GM18519 (cell line): ENCODE measurements around the gene TMPRSS9.
"Not testable (repeated sequence)": the region's sequence is repeated elsewhere in the genome, so short reads cannot be mapped to it uniquely, and the experiment has no call there.

Experiments used
- ATAC-seq: cut with Tn5 transposase; IDR thresholded peaks from one replicate; pipeline ENCODE4 v1.9.1; 2021; ENCODE audit warnings: mild to moderate bottlenecking, moderate library complexity; ENCODE audit not compliant: unreplicated experiment, low FRiP score

Gene TMPRSS9

DNA sequence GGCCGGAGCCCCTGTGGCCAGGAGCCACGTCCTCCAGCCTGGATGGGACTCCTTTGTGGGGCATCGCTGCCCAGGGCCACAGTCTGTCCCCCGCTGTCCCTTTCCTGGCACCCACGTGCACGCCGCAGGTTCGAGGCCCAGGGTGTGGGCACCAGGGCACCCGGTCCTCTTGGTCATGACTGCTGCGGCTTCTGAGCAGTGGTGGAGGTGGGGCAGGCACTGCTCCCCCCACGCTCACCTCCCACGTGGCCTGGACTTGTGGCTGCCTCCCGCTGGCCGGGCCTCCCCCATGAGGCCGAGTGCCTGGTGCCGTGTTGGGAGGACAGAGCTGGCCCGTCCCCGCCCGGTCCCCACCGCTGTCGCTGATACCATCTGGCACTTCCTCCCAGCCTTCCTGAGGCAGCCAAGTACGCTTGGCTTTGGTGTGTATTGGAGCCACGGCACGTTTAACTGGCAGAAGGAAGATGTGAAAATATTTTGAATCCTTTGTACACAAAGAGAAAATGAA lies 18.8 kb upstream of the TMPRSS9 start:
- ATAC-seq: no peak

DNA sequence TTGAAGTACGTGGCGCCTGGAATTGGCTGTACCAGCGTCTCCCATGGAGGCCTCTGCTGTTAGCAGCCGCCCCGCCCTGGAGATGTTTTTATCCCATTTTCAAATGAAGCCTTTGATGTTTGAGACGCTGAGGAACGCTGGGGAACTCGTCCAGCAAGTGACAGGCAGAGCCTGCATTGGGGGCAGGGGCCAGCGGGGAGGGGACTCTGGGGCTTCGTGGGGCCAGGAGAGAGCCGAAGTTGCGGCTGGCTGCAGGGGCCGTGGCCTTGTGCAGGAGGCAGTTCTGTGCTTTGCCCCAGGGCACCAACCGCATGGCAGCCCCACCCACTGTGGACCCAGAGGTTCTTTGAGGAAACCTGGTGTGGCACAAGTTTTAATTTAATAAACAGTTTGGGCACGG lies 18.1 kb upstream of the TMPRSS9 start:
- no peak for ATAC-seq

DNA sequence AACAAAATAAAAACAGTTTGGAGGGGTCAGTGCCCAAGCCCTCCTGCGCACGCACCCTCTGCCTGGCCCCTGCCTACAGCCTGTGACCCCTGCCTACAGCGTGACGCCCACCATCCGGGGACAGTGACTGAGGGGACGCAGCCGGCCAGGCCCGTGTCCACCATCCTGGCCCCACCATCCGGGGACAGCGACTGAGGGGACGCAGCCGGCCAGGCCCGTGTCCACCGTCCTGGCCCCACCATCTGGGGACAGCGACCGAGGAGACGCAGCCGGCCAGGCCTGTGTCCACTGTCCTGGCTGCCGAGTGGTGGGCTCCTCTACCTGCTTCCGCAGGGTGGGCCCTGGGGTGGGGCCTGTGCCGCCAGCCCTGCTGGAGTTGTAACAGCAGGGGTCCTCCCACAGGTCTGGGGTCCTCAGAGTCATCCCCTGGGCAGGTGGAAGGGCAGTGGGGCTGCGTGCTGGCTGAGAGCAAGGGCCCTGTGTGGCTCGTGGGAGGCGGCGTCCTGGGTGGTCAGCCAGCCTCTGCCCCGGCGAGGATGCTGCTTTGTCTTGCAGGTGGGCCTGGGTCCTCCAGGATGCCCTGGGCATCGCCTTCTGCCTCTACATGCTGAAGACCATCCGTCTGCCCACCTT lies 17.3 kb upstream of the TMPRSS9 start:
- ATAC-seq: no peak

DNA sequence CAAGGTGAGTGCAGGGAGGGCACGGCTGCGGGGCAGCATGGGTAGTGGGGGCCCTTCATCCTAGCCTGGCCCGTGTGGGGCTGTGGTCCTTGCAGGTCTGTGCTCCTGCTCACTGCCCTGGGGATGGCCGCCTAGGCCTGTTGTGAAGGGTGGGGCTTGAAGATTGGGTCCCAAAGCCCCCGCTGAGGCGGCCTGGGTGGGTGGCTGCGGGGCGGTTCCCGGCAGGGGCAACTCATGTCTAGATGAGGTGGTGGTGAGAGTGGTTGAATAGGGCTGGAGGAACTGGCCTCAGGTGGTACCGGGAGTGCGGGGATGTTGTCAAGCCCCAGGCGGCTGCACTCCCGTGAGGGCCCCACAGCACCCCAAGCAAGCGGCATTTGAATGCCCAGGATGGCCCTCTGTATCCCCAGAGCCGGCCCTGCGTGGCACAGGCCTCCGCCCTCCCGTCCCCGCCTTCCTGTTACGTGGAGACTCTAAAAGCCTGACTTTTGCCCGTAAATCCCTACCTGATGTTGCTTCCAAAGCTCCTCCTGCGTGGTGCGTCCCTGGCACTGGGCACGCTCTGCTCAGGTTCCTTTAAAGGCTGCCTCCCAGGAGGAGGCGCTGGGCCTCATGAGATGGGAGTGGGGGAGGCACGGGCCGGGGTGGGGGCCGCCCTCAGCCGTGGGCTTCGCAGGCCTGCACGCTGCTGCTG lies 16.6 kb upstream of the TMPRSS9 start:
- ATAC-seq: no peak

DNA sequence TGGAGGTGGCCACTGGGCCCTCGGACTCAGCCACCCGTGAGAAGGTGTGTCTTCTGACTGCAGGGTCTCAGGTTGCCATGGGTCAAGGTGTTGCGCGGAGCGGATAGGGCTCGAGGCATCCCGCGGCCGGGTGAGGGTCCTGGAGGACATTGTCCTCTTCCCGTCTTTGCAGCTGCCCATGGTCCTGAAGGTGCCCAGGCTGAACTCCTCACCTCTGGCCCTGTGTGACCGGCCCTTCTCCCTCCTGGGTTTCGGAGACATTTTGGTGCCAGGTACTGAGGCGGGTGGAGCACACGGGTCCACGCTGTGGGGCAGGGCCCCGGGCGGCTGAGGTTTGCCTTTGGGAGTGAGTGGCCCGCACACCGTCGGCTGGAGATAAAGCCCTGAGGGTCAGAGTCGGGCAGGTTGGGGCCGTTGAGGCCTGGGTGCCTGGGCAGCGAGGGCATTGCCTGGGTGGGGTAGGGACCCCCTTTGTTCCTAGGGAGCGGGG lies 15.6 kb upstream of the TMPRSS9 start:
- ATAC-seq: no peak

DNA sequence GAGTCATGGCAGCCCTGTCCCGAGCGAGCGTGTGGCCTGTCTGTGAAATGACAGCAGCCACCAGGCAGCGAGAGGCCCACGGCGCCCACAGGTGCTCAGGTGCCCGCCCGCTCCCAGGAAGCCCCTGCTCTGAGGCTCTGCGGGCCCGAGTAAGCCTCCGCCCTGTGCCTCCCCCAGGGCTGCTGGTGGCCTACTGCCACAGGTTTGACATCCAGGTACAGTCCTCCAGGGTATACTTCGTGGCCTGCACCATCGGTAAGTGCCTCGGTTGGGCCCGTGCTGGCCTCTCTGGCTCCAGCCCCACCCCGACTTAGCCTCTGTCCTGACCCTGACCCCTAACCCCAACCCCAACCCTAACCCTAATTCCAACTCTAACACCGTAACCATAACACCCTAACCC lies 15.0 kb upstream of the TMPRSS9 start:
- no peak for ATAC-seq

DNA sequence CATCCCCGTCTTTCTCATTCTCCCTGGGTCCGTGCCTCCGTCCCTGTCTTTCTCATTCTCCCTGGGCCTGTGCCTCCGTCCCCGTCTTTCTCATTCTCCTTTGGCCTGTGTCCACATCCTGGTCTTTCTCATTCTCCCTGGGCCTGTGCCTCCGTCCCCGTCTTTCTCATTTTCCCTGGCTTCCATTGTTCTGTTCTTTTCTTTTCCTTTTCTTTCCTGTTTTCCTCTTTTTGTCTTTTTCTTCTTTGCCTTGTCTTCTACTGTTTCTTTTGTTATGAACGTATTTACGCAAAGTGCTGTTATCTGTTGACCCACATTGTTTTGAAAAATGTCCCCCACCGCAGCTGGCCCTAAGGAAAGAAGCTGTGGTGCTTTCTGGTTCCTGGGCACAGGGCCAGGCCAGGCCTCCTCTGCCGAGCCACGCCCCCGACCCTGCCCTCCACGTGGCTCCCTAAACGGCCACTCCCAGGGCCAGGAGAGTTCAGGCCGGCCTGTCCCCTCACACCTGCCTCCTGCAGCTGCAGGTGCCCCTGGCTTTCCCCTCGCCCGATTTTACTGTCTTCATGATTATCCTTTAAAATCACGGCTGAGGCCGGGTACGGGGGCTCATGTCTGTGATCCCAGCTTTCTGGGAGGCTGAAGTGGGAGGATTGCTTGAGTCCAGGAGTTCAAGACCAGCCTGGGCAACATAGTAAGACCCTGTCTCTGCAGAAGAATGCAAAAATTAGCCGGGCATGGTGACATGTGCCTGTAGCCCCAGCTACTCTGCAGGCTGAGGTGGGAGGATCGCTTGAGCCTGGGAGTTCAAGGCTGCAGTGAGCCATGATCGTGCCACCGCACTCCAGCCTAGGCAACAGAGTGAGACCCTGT lies 14.0 kb upstream of the TMPRSS9 start:
- ATAC-seq: no peak

DNA sequence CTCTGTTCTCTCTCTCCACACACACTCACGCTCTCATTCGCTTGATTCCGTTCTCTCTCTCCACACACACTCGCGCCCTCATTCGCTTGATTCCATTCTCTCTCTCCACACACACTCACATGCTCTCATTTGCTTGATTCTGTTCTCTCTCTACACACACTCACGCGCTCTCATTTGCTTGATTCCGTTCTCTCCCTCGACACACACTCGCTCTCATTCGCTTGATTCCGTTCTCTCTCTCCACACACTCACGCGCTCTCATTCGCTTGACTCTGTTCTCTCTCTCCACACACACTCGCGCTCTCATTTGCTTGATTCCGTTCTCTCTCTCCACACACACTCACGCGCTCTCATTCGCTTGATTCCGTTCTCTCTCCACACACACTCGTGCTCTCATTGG lies 10.2 kb upstream of the TMPRSS9 start:
- not testable (repeated sequence) for ATAC-seq

DNA sequence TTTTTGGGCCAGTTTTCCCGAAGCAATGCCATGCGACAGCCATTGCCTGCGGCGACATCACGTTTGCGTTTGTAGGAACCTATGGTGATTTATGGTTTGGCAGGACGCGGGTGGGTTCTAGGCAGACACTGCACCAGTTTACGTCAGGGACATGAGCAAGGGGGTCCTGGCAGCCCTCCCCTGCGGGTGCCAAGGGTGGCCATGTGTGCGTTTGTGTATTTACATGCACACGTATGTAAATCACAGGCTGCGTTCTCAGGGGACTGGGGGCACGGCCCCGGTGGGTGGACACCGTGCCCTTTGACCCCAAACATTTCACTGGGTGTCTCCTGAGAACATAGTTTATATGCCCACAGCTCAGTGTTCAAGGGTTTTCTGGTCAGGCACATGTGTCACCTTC lies 9.4 kb upstream of the TMPRSS9 start:
- no peak for ATAC-seq

DNA sequence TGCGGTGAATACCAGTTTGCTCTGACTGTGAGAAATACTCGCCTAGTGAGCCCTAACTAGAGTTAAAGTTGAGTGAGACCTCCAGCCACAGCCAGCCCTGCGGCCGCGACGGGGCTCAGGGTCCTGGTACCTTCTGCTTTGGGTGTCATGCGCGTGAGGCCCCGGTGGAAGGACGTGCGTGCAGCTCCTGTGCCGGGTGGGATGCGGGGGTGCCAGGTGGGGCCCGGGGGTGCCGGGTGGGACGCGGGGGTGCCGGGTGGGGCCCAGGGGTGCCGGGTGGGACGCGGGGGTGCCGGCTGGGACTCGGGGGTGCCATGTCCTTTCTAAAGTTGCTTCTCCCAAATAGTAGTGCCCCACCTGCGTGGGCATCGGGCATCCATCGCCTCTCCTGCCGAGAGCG lies 8.5 kb upstream of the TMPRSS9 start:
- ATAC-seq: no peak

DNA sequence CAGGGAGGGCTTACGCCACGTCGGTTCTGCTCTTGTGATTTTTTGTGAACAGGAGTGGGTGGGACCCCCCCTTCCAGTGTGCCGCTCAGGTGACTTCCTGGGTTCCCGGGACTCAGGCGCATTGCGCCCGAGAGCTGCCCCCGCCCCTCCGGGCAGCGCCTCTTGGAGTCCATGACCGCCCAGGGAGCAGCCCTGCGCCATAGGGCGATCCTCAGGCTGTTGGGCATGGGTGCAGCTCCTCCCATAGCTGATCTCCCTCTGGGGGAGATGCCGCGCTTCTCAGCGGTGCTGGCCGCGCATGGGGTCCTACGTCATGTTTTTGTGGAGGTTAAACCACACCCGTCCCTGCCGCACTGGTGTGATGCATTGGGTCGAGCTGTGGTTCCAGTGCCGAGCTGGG lies 7.9 kb upstream of the TMPRSS9 start:
- ATAC-seq: no peak

DNA sequence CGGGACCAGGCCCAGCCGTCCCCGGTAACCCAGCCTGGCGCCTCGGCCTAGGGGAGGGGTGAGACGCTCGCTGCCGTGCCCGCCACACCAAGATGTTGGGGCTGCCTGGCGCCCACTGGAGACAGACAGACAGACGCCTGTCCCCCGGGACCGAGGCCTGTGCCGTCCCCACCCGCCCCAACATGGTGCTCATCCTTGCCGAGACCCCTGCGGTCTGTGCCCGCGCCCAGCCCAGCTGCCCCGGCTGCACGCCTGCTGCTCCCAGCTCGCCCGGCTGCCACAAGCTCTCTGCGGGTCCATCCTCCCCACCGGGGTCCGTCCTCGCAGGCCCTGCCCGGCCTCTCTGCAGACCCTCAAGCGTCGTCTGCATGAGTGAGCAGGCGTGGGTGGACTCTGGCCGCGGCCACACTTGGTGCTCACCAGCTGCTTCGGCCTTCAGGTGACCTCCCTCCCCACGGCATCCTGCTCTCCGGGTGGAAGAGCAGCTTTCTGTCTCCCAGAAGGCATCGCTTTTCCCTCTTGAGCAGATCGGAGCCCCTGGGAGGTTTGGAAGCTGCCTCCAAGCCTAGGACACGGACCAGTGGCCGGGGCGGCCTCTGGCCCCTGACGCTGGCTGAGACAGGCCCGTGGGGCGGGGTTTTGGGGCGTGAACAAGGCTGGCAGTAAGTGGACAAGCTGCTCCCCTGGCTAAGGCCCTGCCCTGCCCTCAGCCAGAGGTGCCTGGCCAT lies 6.7 kb upstream of the TMPRSS9 start:
- no peak for ATAC-seq

DNA sequence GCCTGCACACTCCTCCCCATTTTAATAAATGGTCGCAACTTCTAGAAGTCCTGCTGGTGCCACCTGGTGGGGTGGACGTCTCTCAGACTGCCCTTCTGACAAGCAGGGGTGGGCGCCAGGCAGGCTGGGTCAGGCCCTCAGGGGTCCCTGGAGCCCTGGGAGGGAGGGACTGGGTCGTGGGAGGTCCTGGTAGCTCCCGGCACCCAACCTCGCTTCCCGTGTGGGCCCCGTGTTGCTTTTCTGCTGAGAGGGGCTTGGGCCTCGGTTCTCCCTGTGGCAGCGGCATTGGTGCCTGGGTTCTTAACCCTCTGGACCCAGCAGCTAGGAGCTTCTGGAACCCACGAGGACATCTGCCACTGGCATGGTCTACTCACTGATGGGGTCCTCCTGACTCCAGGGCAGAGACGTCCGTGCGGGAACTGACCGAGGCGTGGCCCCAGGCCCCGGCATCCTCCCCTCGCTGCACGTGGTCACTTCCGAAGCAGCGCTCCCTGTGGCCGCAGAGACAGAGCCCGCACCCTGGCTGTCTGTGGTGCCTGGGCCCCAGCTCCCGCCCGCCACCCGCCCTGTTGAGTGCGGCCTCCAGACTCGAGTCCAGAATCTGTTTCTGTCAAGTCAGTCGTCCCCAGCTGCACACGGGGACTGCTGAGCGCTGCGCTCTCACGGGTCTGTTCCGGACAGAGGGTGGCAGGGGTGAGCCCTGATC lies 6.0 kb upstream of the TMPRSS9 start:
- no peak for ATAC-seq

DNA sequence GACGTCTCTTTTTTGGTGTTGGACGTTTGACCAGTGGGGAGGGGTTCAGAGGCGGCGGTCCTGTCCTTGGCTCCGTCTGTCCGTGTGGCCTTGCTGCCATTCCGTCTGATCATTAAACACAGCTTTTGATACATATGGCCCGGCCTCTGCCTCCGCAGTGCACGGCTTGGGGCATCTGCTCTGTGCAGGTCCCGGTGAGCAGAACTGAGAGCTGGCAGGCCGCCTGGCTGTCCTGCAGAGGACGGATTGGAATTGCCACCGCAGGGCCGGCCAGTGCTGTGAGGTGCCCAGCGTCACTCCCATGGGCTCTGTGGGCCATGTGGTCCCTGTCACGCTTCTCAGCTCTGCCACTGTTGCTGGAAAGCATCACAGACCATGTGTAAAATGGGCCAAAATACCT lies 5.4 kb upstream of the TMPRSS9 start:
- no peak for ATAC-seq

DNA sequence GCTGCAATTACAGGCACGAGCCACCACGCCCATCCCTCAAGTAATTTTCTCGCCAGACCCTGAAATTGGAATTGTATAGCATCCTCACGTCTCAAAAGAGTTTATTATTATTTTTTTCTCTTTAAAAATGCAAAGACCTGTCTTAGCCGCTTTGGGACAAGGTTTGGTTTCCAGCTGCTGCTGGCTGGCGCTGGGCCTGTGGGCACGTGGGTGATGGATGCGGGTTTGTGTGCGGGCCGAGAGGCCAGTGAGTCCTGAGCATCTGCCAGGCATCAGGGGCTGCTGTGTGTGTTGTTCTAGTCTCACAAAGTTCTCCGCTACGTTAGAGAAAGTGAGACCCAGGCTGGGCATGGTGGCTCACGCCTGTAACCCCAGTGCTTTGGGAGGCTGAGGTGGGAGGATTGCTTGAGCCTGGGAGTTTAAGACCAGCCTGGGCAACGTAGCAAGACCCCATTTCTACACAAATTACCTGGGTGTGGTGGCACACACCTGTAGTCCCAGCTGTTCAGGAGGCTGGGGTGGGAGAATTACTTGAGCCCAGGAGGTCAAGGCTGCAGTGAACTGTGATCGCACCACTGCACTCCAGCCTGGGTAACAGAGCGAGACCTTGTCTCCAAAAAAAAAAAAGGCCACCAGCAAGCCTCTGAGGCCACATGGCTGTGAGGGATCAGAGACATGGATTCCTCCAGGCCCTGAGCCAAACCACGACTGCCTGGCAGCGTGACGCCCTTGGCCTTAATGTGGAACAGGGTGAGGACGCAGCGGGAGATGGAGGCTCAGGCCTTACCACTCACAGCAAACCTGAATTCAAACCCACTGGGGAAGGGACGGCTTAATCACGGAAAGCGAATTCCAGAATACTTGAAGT lies 4.7 kb upstream of the TMPRSS9 start:
- no peak for ATAC-seq

DNA sequence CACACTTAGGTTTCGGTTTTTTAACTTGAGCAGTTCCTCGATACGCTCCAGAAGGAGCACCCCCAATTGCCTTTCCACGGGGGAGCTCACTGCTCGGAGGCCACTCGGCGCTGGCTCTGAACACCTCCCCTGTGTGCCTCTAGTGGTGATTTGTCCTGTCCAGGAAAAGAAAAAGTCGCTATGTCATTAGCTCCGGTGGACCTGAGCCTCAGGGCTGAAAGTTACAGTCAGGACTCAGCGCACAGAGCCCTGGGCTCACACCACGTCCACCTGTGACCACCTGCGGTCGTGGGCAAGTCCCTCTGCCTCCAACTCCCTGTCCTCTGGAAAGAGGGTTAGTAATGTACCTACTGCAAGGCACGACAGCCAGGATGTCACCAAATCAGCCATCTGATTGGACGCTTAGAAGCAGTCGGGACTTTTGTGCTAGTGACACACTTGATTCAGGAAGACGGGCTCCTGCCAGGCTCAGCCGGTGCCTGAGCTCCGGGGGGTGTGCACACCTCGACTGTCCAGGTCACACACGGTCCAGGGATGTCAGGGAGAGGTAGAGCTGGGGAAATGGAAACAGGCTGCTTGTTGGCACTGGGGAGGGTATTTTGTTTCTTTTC lies 3.9 kb upstream of the TMPRSS9 start:
- ATAC-seq: no peak

DNA sequence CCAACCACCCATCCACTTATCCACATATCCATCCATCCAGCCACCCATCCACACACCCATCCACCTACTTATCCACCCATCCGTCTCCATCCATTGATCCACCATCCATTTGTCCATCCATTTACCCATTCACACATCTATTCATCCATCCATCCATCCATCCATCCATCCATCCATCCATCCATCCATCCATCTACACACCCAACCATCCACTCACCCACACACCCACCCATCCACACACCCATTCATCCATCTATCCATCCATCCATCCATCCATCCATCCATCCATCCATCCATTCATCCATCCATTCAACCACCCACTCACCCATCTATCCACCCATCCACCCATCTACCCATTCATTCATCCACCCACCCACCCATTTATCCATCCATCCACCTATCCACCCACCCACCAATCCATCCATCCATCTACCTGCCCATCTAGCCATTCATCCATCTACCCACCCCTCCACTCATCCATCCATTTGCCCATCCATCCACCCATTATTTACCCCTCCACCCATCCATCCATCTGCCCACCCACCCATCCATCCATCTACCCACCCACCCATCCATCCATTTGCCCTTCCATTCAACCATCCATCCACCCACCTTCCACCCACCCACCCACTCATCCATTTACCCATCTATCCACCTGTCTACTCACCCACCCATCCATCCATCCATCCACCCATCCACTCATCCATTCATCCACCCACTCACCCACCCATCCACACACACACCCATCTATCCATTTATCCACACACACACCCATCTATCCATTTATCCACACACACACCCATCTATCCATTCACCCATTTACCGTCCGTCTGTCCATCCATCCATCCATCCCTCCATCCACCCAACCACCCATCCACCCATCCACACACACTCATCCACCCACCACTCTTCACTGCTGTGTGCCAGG lies 2.5 kb upstream of the TMPRSS9 start:
- no peak for ATAC-seq
